Colonic mucosa (tissue), 4 donors: ENCODE measurements around the gene SNAI1. TPM values are rescaled to one million over a fixed set of nuclear protein-coding genes. Genes with fewer than 3 reads are reported as not detected.

ENCODE experiments used
- DNase-seq: peaks from one replicate; pipeline ENCODE4 v3.0.0-alpha.2; 2020
- H3K27ac ChIP-seq: fragments of 200-600 bp; one replicate; pipeline ENCODE4 v1.8.0; 2021
- H3K27me3 ChIP-seq: fragments of 200-600 bp; one replicate; pipeline ENCODE4 v1.8.0; 2021
- H3K36me3 ChIP-seq: fragments of 200-600 bp; one replicate; pipeline ENCODE4 v1.8.0; 2021
- H3K4me1 ChIP-seq: fragments of 200-600 bp; one replicate; pipeline ENCODE4 v1.8.0; 2021; ENCODE audit warnings: mild to moderate bottlenecking
- H3K4me3 ChIP-seq: fragments of 200-600 bp; one replicate; pipeline ENCODE4 v1.8.0; 2021
- H3K9ac ChIP-seq, 2 donors: one replicate each; pipeline ENCODE4 v1.7.0; 2013; ENCODE audit warnings: control low read depth in 2 of 2, low read depth in 2 of 2, low read length in 2 of 2
- H3K9me3 ChIP-seq: fragments of 200-600 bp; one replicate; pipeline ENCODE4 v1.8.0; 2021
- CTCF ChIP-seq: fragments of 200-600 bp; IDR thresholded peaks from one replicate; pipeline ENCODE4 v1.8.0; 2022; ENCODE audit warnings: antibody characterized with exemption, mild to moderate bottlenecking
- intact Hi-C: fragments of 100-400 bp; cut with DNase I; formaldehyde crosslinking; loops from one replicate; pipeline ENCODE4 v1.14.1; 2022
- total RNA-seq, 2 donors: library from RNA; stranded (reverse); fragmentation: NEBNext Ultra II Directional in 1 of 2; extraction: Animal tissue kit (Norgen Biotek cat#: 25700) in 1 of 2; gene quantifications; one replicate each; pipeline ENCODE4 v1.2.1, GENCODE V29; 2021
- donor health status: healthy.
- donor health status: DM: no; HTN: no; CAD: no.
- donor health status: DM: no; HTN: no; CAD: no.

SNAI1 gene
- 1 to 10 TPM in 1 of 2 donors, under 1 TPM in 1; 0.59 to 4.5 TPM for total RNA-seq

GRCh38 chr20:49982346-49983122 lies at the start of gene SNAI1:
TSS of gene SNAI1 (plus strand) at chr20:49982980. CDS start at chr20:49983060, 80 bp downstream.
- peak within 1 kb of the TSS; percentile 41 for H3K4me3 ChIP-seq

GRCh38 chr20:49935746-49936152 lies 47.0 kb upstream of the SNAI1 start:
- no peaks in the 10 kb centered on the region for H3K27me3 ChIP-seq
- no peaks in the 10 kb centered on the region for H3K36me3 ChIP-seq
- H3K9ac ChIP-seq = peak overlapping the region; percentile 20 to 58
- H3K4me3 ChIP-seq = peak overlapping the region; percentile 91
- no peak overlapping the region for H3K27ac ChIP-seq
- intact Hi-C loops = no loop called here
- peaks cover 22% of the 10 kb centered on the region for H3K4me1 ChIP-seq
- no peak for DNase-seq
- no peaks in the 10 kb centered on the region for H3K9me3 ChIP-seq
- TF ChIP-seq CTCF = no peak

More at GRCh38 chr20:49982346-49983122, at the start of gene SNAI1:
- peak; percentile 80 for DNase-seq
- Histone ChIP-seq H3K9me3 (no peaks in the 10 kb centered on the region), H3K27me3 (no peaks in the 10 kb centered on the region), H3K9ac (peak within 1 kb of the TSS; percentile 61 to 80), H3K36me3 (no peaks in the 10 kb centered on the region), H3K27ac (no peak within 1 kb of the TSS), H3K4me1 (peaks cover 14% of the 10 kb centered on the region)
- peak; percentile 38 for TF ChIP-seq CTCF
- intact Hi-C loops = loop anchor here (5.0 kb wide), 1 partner anchor 195 kb away; no protein-coding TSS in a partner anchor

GRCh38 chr20:49936153-49937026 lies 46.4 kb upstream of the SNAI1 start, which contains the start of gene RNF114:
TSS of gene RNF114 (plus strand) at chr20:49936397. CDS start at chr20:49936413, 16 bp downstream.
- H3K36me3 ChIP-seq = no peaks in the 10 kb centered on the region
- H3K9me3 ChIP-seq = no peaks in the 10 kb centered on the region
- H3K27ac ChIP-seq = peak within 1 kb of the TSS; percentile 92
- H3K4me1 ChIP-seq = peaks cover 22% of the 10 kb centered on the region
- intact Hi-C loops = no loop called here
- H3K27me3 ChIP-seq = no peaks in the 10 kb centered on the region
- peak; percentile 92 for DNase-seq
- no peak for TF ChIP-seq CTCF
- H3K4me3 ChIP-seq = peak within 1 kb of the TSS; percentile 91
- peak within 1 kb of the TSS; percentile 92 to 97 for H3K9ac ChIP-seq

GRCh38 chr20:49937027-49937929 lies 45.5 kb upstream of the SNAI1 start:
- TF ChIP-seq CTCF = no peak
- H3K9me3 ChIP-seq = no peaks in the 10 kb centered on the region
- peak; percentile 67 for DNase-seq
- peaks cover 4% of the 10 kb centered on the region for H3K36me3 ChIP-seq
- H3K27me3 ChIP-seq = no peaks in the 10 kb centered on the region
- H3K4me3 ChIP-seq = peak overlapping the region; percentile 91
- peak overlapping the region; percentile 92 for H3K27ac ChIP-seq
- intact Hi-C loops = no loop called here
- H3K9ac ChIP-seq = peak overlapping the region; percentile 92 to 97
- peaks cover 22% of the 10 kb centered on the region for H3K4me1 ChIP-seq
